Measurements from ENCODE around the gene AP2M1. TPM values are rescaled to one million over a fixed set of nuclear protein-coding genes. Genes with fewer than 3 reads are reported as not detected.

The AP2M1 gene
- total RNA-seq, 4 donors from 2014 or later: 150 to 200 (median 195) TPM

DNA sequence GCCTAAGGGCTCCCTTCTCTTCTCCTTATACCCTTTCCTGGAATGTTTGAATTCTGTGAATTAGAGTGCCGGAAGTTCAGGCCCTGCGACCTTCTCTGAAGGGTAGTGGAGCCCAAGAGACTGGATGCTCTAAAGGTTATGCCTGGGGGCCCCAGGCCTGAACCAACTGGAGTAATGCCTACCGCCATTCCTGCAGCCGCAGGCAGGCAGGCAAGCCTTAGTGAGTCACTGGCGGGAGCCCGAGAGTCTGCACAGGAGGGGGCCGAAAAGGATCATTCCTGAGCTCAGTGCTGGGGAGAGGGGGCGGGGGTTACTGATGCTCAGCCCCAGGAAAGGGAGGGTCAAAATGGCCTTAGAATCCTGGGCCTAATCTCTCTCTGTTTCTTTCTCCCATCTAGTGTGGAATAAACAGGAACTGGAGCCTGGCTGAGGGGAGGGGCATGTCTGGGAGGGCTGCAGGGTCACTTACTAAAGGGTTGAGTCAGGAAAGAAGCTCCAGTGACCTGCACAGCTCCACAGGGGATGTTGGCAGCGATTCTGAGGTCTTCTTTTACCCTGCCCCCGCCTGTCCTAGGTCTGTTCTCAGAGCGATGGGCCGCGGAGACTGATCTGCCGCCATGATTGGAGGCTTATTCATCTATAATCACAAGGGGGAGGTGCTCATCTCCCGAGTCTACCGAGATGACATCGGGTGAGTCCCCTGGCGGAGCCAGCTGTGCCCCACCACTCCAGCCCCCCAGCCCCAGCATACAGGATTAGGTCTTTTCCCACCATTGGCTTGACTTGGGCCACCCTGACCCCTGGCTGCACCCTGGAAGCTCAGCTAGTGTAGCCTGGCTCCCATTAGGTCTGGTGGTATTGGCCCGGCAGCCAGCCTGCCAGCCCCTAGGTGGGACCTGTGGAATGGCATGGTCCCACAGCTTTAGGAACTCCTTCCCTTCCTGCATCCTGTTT is 2.0 kb downstream of the AP2M1 start:
- H3K36me3 ChIP-seq: peaks cover 0 to 55% (median 0%) of the 10 kb centered on the region in 3 donors
- peaks cover 0 to 42% (median 16%) of the 10 kb centered on the region in 4 donors for H3K4me1 ChIP-seq
- peak overlapping the region; percentile 6 to 100 (median 81) for H3K4me3 ChIP-seq
- DNase-seq: peak in 1 of 3 donors; percentile 62
- H3K9me3 ChIP-seq: no peaks in the 10 kb centered on the region
- TF ChIP-seq POLR2A (IDR thresholded peaks at IDR 0.05): no peak
- TF ChIP-seq, protein P1, sequence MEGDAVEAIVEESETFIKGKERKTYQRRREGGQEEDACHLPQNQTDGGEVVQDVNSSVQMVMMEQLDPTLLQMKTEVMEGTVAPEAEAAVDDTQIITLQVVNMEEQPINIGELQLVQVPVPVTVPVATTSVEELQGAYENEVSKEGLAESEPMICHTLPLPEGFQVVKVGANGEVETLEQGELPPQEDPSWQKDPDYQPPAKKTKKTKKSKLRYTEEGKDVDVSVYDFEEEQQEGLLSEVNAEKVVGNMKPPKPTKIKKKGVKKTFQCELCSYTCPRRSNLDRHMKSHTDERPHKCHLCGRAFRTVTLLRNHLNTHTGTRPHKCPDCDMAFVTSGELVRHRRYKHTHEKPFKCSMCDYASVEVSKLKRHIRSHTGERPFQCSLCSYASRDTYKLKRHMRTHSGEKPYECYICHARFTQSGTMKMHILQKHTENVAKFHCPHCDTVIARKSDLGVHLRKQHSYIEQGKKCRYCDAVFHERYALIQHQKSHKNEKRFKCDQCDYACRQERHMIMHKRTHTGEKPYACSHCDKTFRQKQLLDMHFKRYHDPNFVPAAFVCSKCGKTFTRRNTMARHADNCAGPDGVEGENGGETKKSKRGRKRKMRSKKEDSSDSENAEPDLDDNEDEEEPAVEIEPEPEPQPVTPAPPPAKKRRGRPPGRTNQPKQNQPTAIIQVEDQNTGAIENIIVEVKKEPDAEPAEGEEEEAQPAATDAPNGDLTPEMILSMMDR (IDR thresholded peaks at IDR 0.05): no peak
- H3K27me3 ChIP-seq: no peaks in the 10 kb centered on the region
- peak overlapping the region; percentile 87 to 95 (median 91) for H3K27ac ChIP-seq

- H3K4me3 ChIP-seq: peak overlapping the region in 1 of 4 donors; percentile 82
- peaks cover 0 to 42% (median 16%) of the 10 kb centered on the region in 4 donors for H3K4me1 ChIP-seq
- H3K27ac ChIP-seq: peak overlapping the region in 3 of 4 donors; percentile 87 to 95 (median 90)
- peaks cover 0 to 56% (median 3%) of the 10 kb centered on the region in 3 donors for H3K36me3 ChIP-seq
- TF ChIP-seq, protein P1 (IDR thresholded peaks at IDR 0.05): no peak
- TF ChIP-seq POLR2A (IDR thresholded peaks at IDR 0.05): no peak
- no peaks in the 10 kb centered on the region for H3K9me3 ChIP-seq
- no peak for DNase-seq
- H3K27me3 ChIP-seq: no peaks in the 10 kb centered on the region
Measured at GRCh38 chr3:184177331-184177731, 2.7 kb downstream of the AP2M1 start.

GRCh38 chr3:184177767-184178306 is 3.2 kb downstream of the AP2M1 start:
- no peak overlapping the region for H3K4me3 ChIP-seq
- no peaks in the 10 kb centered on the region for H3K9me3 ChIP-seq
- DNase-seq: no peak
- H3K4me1 ChIP-seq: peaks cover 0 to 42% (median 16%) of the 10 kb centered on the region in 4 donors
- peaks cover 0 to 61% (median 4%) of the 10 kb centered on the region in 3 donors for H3K36me3 ChIP-seq
- H3K27ac ChIP-seq: no peak overlapping the region
- no peaks in the 10 kb centered on the region for H3K27me3 ChIP-seq
- TF ChIP-seq, protein P1 (IDR thresholded peaks at IDR 0.05): no peak
- TF ChIP-seq POLR2A (IDR thresholded peaks at IDR 0.05): no peak

- Histone ChIP-seq H3K9me3 (no peaks in the 10 kb centered on the region), H3K27me3 (no peaks in the 10 kb centered on the region), H3K36me3 (peaks cover 0 to 69% (median 4%) of the 10 kb centered on the region in 3 donors), H3K27ac (peak overlapping the region in 1 of 4 donors; percentile 16), H3K4me1 (peaks cover 0 to 42% (median 16%) of the 10 kb centered on the region in 4 donors), H3K4me3 (no peak overlapping the region)
- no peak for TF ChIP-seq POLR2A (IDR thresholded peaks at IDR 0.05)
- TF ChIP-seq, protein P1 (IDR thresholded peaks at IDR 0.05): no peak
- DNase-seq: no peak
Measured at GRCh38 chr3:184178521-184179138, 4.0 kb downstream of the AP2M1 start.

DNA sequence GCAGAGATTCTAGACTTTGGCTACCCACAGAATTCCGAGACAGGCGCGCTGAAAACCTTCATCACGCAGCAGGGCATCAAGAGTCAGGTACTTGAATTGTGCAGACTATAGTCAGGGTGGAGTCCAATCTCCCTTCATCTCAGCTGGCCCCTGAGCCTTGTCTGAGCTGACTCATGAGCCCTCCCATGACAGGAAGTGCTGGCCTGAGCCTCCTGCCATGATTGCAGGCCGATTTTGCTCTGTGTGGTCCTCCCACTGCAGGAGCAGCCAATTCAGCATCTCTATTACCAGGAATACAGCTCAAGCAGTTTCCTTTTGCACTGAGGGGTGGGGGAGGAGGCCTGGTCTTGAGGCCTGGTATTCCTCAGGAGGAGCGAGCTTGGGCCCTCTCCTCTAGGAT is 5.5 kb downstream of the AP2M1 start:
- Histone ChIP-seq H3K4me1 (peaks cover 0 to 37% (median 16%) of the 10 kb centered on the region in 4 donors), H3K27me3 (no peaks in the 10 kb centered on the region), H3K9me3 (no peaks in the 10 kb centered on the region), H3K4me3 (no peak overlapping the region), H3K36me3 (peaks cover 0 to 77% (median 4%) of the 10 kb centered on the region in 3 donors), H3K27ac (no peak overlapping the region)
- DNase-seq: no peak
- no peak for TF ChIP-seq POLR2A (IDR thresholded peaks at IDR 0.05)
- TF ChIP-seq, protein P1 (IDR thresholded peaks at IDR 0.05): no peak
